ENCODE measurements around the gene NT5M. TPM values are rescaled to one million over a fixed set of nuclear protein-coding genes. Genes with fewer than 3 reads are reported as not detected.
"Not testable (repeated sequence)": the region's sequence is repeated elsewhere in the genome, so short reads cannot be mapped to it uniquely, and the experiment has no call there.

Gene NT5M
- total RNA-seq, result 1 to 10 TPM; 1.2 to 2.2 TPM
- polyA plus RNA-seq, result 1 to 10 TPM in 1 of 2 donors, not detected in 1; 1.6 TPM
- long read RNA-seq, donor 1, result 0 reads
- long read RNA-seq, donor 2, partial matches to known transcripts, result 1 of 5 reads
- long read RNA-seq, donor 2, other reads (novel, unspliced or antisense), result 1 of 5 reads

DNA sequence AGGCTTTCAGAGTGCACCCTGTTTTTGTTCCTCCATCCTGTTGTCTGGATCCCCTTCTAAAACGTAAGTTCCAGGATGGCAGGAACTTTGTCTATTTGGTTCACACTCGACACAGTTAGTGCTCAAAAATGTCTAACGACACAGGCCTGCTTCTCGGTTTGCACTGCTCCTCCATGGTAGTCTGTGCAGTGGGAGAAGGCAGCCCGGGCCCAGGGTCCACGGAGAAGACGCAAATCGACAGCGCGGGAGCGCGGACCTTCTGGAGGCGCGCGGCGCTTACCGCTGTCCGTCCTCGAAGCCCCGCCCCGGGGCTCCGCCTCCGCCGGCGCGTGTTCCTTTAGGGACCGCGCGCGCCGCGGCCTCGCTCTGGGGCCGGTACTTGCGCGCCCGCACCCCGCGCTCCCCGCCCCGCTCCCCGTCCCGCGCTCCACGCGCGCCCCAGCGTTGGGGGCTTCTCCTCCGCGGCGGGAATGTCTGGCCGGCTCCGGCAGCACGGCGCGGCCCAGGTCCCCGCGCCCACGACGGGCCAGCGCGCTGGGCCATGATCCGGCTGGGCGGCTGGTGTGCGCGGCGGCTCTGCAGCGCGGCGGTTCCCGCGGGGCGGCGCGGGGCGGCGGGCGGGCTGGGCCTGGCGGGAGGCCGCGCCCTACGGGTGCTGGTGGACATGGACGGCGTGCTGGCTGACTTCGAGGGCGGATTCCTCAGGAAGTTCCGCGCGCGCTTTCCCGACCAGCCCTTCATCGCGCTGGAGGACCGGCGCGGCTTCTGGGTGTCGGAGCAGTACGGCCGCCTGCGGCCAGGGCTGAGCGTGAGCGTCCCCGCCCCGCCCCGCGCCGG, at the start of gene NT5M:
Gene NT5M (plus strand): TSS at position 364 of the 837 bp plus-strand sequence. CDS start 178 bp downstream, at position 542.
- peak; percentile 92 for ATAC-seq (ENCODE audit: low FRiP score)
- DNase-seq, result peak; percentile 81 to 90

DNA sequence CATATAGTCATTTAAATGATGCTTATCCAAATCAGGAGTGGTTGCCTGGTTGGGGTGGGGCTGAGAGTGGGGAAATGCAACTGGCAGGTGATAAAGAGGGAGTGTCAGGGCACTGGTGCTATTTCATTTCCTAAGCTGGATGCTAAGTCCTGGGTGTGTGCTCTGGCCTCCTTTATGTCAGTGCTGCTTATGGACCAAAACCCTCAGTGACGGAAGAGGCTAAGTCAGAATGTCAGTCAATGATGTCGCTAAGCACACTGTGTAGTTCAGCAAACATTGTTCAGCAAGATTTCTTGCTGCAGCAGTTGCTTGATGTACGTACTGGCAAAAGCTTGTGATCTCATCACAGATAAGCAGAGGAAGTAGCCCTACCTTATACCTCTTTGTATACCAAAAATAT, 49.8 kb upstream of the NT5M start:
- ATAC-seq (ENCODE audit: low FRiP score), result no peak
- 90 to 93% methylated on average over 3 of the region's 3 CpGs for WGBS, 2 donors
- Histone ChIP-seq H3K36me3 (ENCODE audit: control insufficient read depth in 1 of 2, insufficient read depth in 2 of 2, low read length in 1 of 2) (peaks cover 3 to 6% of the 10 kb centered on the region in 2 donors), H3K27ac (ENCODE audit: low read depth in 1 of 2, low read length in 2 of 2) (no peak overlapping the region), H3K4me3 (ENCODE audit: low read length in 2 of 2) (no peak overlapping the region), H3K27me3 (ENCODE audit: control insufficient read depth in 1 of 2, insufficient read depth in 2 of 2, low read length in 1 of 2) (no peaks in the 10 kb centered on the region), H3K9me3 (ENCODE audit: control insufficient read depth, low read length) (no peaks in the 10 kb centered on the region), H3K4me1 (ENCODE audit: control insufficient read depth in 1 of 2, insufficient read depth in 2 of 2, low read length in 2 of 2) (no peaks in the 10 kb centered on the region)
- intact Hi-C loops (cut with DNase I), result no loop called here
- no peak for DNase-seq

More for the DNA sequence above, at the start of gene NT5M:
- Histone ChIP-seq H3K27me3 (ENCODE audit: control insufficient read depth in 1 of 2, insufficient read depth in 2 of 2, low read length in 1 of 2) (no peaks in the 10 kb centered on the region), H3K9me3 (ENCODE audit: control insufficient read depth, low read length) (no peaks in the 10 kb centered on the region), H3K4me3 (ENCODE audit: low read length in 2 of 2) (peak within 1 kb of the TSS; percentile 62 to 79), H3K4me1 (ENCODE audit: control insufficient read depth in 1 of 2, insufficient read depth in 2 of 2, low read length in 2 of 2) (no peaks in the 10 kb centered on the region), H3K36me3 (ENCODE audit: control insufficient read depth in 1 of 2, insufficient read depth in 2 of 2, low read length in 1 of 2) (no peaks in the 10 kb centered on the region), H3K27ac (ENCODE audit: low read depth in 1 of 2, low read length in 2 of 2) (peak within 1 kb of the TSS in 1 of 2 donors; percentile 39)
- 0 to 1% methylated on average over 82 to 107 of the region's 107 CpGs for WGBS, 2 donors
- intact Hi-C loops (cut with DNase I), result loop anchor here in 1 of 2 donors (10.0 kb wide), 1 partner anchor 298 kb away; no protein-coding TSS in a partner anchor

DNA sequence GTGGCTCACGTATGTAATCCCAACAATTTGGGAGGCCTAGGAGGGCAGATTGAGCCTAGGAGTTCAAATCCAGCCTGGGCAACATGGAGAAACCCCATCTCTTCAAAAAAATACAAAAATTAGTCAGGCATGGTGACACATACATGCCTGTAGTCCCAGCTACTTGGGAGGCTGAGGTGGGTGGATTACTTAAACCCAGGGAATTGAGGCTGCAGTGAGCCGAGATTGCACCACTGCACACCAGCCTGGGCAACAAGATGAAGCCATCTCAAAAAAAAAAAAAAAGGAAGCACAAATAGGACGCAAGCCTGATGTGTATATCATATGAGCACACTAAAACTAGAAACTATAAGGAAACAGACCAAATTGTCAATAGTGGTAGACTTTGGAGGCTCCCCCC, 49.1 kb upstream of the NT5M start:
- intact Hi-C loops (cut with DNase I), result no loop called here
- Histone ChIP-seq H3K4me1 (ENCODE audit: control insufficient read depth in 1 of 2, insufficient read depth in 2 of 2, low read length in 2 of 2) (no peaks in the 10 kb centered on the region), H3K36me3 (ENCODE audit: control insufficient read depth in 1 of 2, insufficient read depth in 2 of 2, low read length in 1 of 2) (peaks cover 4 to 6% of the 10 kb centered on the region in 2 donors), H3K27me3 (ENCODE audit: control insufficient read depth in 1 of 2, insufficient read depth in 2 of 2, low read length in 1 of 2) (no peaks in the 10 kb centered on the region), H3K9me3 (ENCODE audit: control insufficient read depth, low read length) (no peaks in the 10 kb centered on the region), H3K4me3 (ENCODE audit: low read length in 2 of 2) (no peak overlapping the region), H3K27ac (ENCODE audit: low read depth in 1 of 2, low read length in 2 of 2) (no peak overlapping the region)
- DNase-seq (no peak), ATAC-seq (ENCODE audit: low FRiP score) (no peak)
- WGBS, 2 donors, result 85 to 86% methylated on average over 3 of the region's 3 CpGs

- ATAC-seq (ENCODE audit: low FRiP score); intact Hi-C loops (cut with DNase I); H3K9me3 ChIP-seq (ENCODE audit: control insufficient read depth, low read length); H3K4me3 ChIP-seq (ENCODE audit: low read length in 2 of 2); H3K27ac ChIP-seq (ENCODE audit: low read depth in 1 of 2, low read length in 2 of 2); DNase-seq; H3K4me1 ChIP-seq (ENCODE audit: control insufficient read depth in 1 of 2, insufficient read depth in 2 of 2, low read length in 2 of 2); H3K27me3 ChIP-seq (ENCODE audit: control insufficient read depth in 1 of 2, insufficient read depth in 2 of 2, low read length in 1 of 2): not testable (repeated sequence)
- WGBS, 2 donors, result 93 to 95% methylated on average over 9 to 11 of the region's 11 CpGs
- peaks cover 6 to 11% of the 10 kb centered on the region in 2 donors for H3K36me3 ChIP-seq (ENCODE audit: control insufficient read depth in 1 of 2, insufficient read depth in 2 of 2, low read length in 1 of 2)
Measured at GRCh38 chr17:17255689-17256088, 47.5 kb upstream of the NT5M start.

DNA sequence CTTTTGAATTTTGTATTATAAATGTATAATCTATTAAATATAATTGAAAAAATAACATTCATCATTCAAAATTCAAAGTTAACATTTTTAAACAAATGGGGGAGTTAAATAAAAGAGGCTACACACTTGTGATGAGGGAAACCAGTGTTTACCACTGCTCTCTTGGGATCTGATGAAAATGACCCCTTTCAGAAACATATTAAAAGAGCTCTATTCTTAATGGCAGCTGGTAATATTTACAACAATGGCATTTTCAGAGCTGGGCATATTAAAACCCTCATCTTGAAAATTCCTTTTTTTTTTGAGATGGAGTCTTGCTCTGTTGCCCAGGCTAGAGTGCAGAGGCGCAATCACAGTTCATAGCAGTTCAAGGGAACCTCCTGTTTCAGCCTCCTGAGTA, 46.9 kb upstream of the NT5M start:
- H3K27me3 ChIP-seq (ENCODE audit: control insufficient read depth in 1 of 2, insufficient read depth in 2 of 2, low read length in 1 of 2), result no peaks in the 10 kb centered on the region
- no peak for DNase-seq
- H3K4me3 ChIP-seq (ENCODE audit: low read length in 2 of 2), result no peak overlapping the region
- intact Hi-C loops (cut with DNase I), result no loop called here
- H3K9me3 ChIP-seq (ENCODE audit: control insufficient read depth, low read length), result no peaks in the 10 kb centered on the region
- ATAC-seq (ENCODE audit: low FRiP score), result no peak
- no peaks in the 10 kb centered on the region for H3K4me1 ChIP-seq (ENCODE audit: control insufficient read depth in 1 of 2, insufficient read depth in 2 of 2, low read length in 2 of 2)
- peaks cover 6 to 11% of the 10 kb centered on the region in 2 donors for H3K36me3 ChIP-seq (ENCODE audit: control insufficient read depth in 1 of 2, insufficient read depth in 2 of 2, low read length in 1 of 2)
- WGBS, 2 donors, result 100% methylated on average over 1 of the region's 1 CpG
- H3K27ac ChIP-seq (ENCODE audit: low read depth in 1 of 2, low read length in 2 of 2), result no peak overlapping the region

GRCh38 chr17:17258011-17258410, 45.2 kb upstream of the NT5M start:
- WGBS, 2 donors, result 86 to 89% methylated on average over 7 of the region's 7 CpGs
- intact Hi-C loops (cut with DNase I), result no loop called here
- H3K4me3 ChIP-seq (ENCODE audit: low read length in 2 of 2), result no peak overlapping the region
- peaks cover 6 to 11% of the 10 kb centered on the region in 2 donors for H3K36me3 ChIP-seq (ENCODE audit: control insufficient read depth in 1 of 2, insufficient read depth in 2 of 2, low read length in 1 of 2)
- no peaks in the 10 kb centered on the region for H3K4me1 ChIP-seq (ENCODE audit: control insufficient read depth in 1 of 2, insufficient read depth in 2 of 2, low read length in 2 of 2)
- no peaks in the 10 kb centered on the region for H3K9me3 ChIP-seq (ENCODE audit: control insufficient read depth, low read length)
- no peaks in the 10 kb centered on the region for H3K27me3 ChIP-seq (ENCODE audit: control insufficient read depth in 1 of 2, insufficient read depth in 2 of 2, low read length in 1 of 2)
- no peak for ATAC-seq (ENCODE audit: low FRiP score)
- no peak overlapping the region for H3K27ac ChIP-seq (ENCODE audit: low read depth in 1 of 2, low read length in 2 of 2)
- no peak for DNase-seq

GRCh38 chr17:17258998-17259397, 44.2 kb upstream of the NT5M start:
- DNase-seq (no peak), ATAC-seq (ENCODE audit: low FRiP score) (no peak)
- Histone ChIP-seq H3K27me3 (ENCODE audit: control insufficient read depth in 1 of 2, insufficient read depth in 2 of 2, low read length in 1 of 2) (no peaks in the 10 kb centered on the region), H3K4me3 (ENCODE audit: low read length in 2 of 2) (no peak overlapping the region), H3K9me3 (ENCODE audit: control insufficient read depth, low read length) (no peaks in the 10 kb centered on the region), H3K27ac (ENCODE audit: low read depth in 1 of 2, low read length in 2 of 2) (no peak overlapping the region), H3K36me3 (ENCODE audit: control insufficient read depth in 1 of 2, insufficient read depth in 2 of 2, low read length in 1 of 2) (peaks cover 6 to 10% of the 10 kb centered on the region in 2 donors), H3K4me1 (ENCODE audit: control insufficient read depth in 1 of 2, insufficient read depth in 2 of 2, low read length in 2 of 2) (no peaks in the 10 kb centered on the region)
- intact Hi-C loops (cut with DNase I), result no loop called here
- WGBS, 2 donors, result 89 to 93% methylated on average over 4 of the region's 4 CpGs

DNA sequence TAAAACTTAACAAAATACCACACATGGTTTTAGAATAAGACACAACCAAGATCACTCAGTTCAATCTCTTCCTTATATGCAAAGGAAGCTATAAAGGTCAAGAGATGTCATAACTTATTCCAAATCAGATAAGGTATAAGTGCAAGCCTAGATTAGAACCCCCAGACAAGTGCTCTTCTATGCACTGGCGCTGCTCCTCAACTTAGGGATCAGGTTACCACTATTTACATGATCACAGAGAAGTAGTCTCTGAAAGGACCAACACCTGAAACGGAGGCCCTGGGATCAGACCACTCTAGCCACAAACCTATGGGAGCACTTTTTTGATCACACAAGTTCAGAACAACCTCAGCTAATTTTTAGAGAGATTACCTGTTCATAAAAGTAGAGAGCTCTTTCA, 38.7 kb upstream of the NT5M start:
- no peak overlapping the region for H3K4me3 ChIP-seq (ENCODE audit: low read length in 2 of 2)
- no peaks in the 10 kb centered on the region for H3K9me3 ChIP-seq (ENCODE audit: control insufficient read depth, low read length)
- no peak overlapping the region for H3K27ac ChIP-seq (ENCODE audit: low read depth in 1 of 2, low read length in 2 of 2)
- peaks cover 0 to 13% of the 10 kb centered on the region in 2 donors for H3K36me3 ChIP-seq (ENCODE audit: control insufficient read depth in 1 of 2, insufficient read depth in 2 of 2, low read length in 1 of 2)
- DNase-seq, result no peak
- 82 to 86% methylated on average over 2 of the region's 2 CpGs for WGBS, 2 donors
- no peaks in the 10 kb centered on the region for H3K4me1 ChIP-seq (ENCODE audit: control insufficient read depth in 1 of 2, insufficient read depth in 2 of 2, low read length in 2 of 2)
- H3K27me3 ChIP-seq (ENCODE audit: control insufficient read depth in 1 of 2, insufficient read depth in 2 of 2, low read length in 1 of 2), result no peaks in the 10 kb centered on the region
- intact Hi-C loops (cut with DNase I), result no loop called here
- ATAC-seq (ENCODE audit: low FRiP score), result no peak

All from aorta (tissue), 5 donors.